K562 (cell line): ENCODE data around the gene EXT2. TPM values are rescaled to one million over a fixed set of nuclear protein-coding genes. Genes with fewer than 3 reads are reported as not detected.

Source experiments
- BRF1 ChIP-seq: IDR thresholded peaks from 3 replicates; pipeline ENCODE4 v1.6.1; 2011; ENCODE audit warnings: borderline replicate concordance, mild to moderate bottlenecking; ENCODE audit not compliant: insufficient read length; ENCODE audit errors: extremely low read depth
- DIDO1 ChIP-seq: fragments of 450-650 bp; IDR thresholded peaks from 2 replicates; pipeline ENCODE4 v1.6.1; 2016; ENCODE audit warnings: low read depth, missing biosample characterization, missing genetic modification characterization
- HMG20B ChIP-seq: fragments of 250-450 bp; sonication (Bioruptor Pico); IDR thresholded peaks from 2 replicates; pipeline ENCODE4 v1.5.0; 2021; ENCODE audit warnings: mild to moderate bottlenecking
- HMGN3 ChIP-seq: IDR thresholded peaks from 2 replicates; pipeline ENCODE4 v1.6.1; 2011; ENCODE audit warnings: borderline replicate concordance, low read depth, mild to moderate bottlenecking, mixed read lengths, low read length; ENCODE audit not compliant: insufficient read length; ENCODE audit errors: extremely low read depth
- JUND ChIP-seq, 2 experiments: IDR thresholded peaks; 2 replicates in 1 of 2; 3 replicates in 1 of 2; pipeline ENCODE4 v1.6.1; 2011; ENCODE audit warnings: borderline replicate concordance in 2 of 2, low read depth in 2 of 2, low read length in 2 of 2, improper control_type of control experiment in 1 of 2, missing biosample characterization in 1 of 2, missing genetic modification characterization in 1 of 2, missing genetic modification reagents in 1 of 2
- PTTG1 ChIP-seq: fragments of 450-650 bp; IDR thresholded peaks from 2 replicates; pipeline ENCODE4 v1.6.1; 2016; ENCODE audit warnings: low read depth, mild to moderate bottlenecking, missing genetic modification characterization, missing compliant biosample characterization
- SMARCC2 ChIP-seq: fragments of 450-650 bp; IDR thresholded peaks from 2 replicates; pipeline ENCODE4 v1.6.1; 2017; ENCODE audit warnings: antibody characterized with exemption, moderate library complexity, mild to moderate bottlenecking, low read depth
- STAG1 ChIP-seq: sonication (generic); formaldehyde crosslinking; IDR thresholded peaks from 2 replicates; pipeline ENCODE4 v1.5.0; 2020; ENCODE audit warnings: missing genetic modification reagents, borderline replicate concordance
- TRIM28 ChIP-seq: fragments of 450-650 bp; IDR thresholded peaks from 2 replicates; pipeline ENCODE4 v1.6.1; 2017
- VEZF1 ChIP-seq: fragments of 200-800 bp; sonication (Bioruptor generic); IDR thresholded peaks from 2 replicates; pipeline ENCODE4 v1.6.1; 2017; ENCODE audit warnings: missing genetic modification characterization, missing compliant biosample characterization
- ZNF277 ChIP-seq: fragments of 250-450 bp; sonication (Bioruptor Pico); IDR thresholded peaks from 2 replicates; pipeline ENCODE4 v1.8.0; 2022; ENCODE audit warnings: inconsistent platforms, mild to moderate bottlenecking, moderate library complexity, borderline replicate concordance
- ZNF609 ChIP-seq: sonication (generic); formaldehyde crosslinking; IDR thresholded peaks from 2 replicates; pipeline ENCODE4 v1.8.1; 2023; ENCODE audit warnings: missing genetic modification reagents, mild to moderate bottlenecking, borderline replicate concordance
- polyA plus RNA-seq, 8 experiments: library from polyadenylated mRNA; depleted of rRNA in 4 of 8; stranded (reverse) in 5 of 8; unstranded in 3 of 8; fragments of >200 nt; fragmentation: Nextera tagmentation in 2 of 8; fragmentation: Illumina TruSeq in 1 of 8; extraction: Ambion mirVana in 2 of 8; extraction: Trizol in 1 of 8; gene quantifications; 2 replicates each; pipeline versions ENCODE4 v1.2.1 to v1.2.3, GENCODE V29; 2011 to 2014; ENCODE audit warnings: inconsistent platforms in 1 of 8, missing spikeins in 1 of 8
- total RNA-seq, 7 experiments: library from RNA; depleted of rRNA in 6 of 7; stranded (reverse); fragments of >200 nt in 6 of 7; fragmentation: Illumina TruSeq in 2 of 7; extraction: Trizol in 2 of 7; gene quantifications; 2 replicates each; pipeline versions ENCODE4 v1.2.1 to v1.2.3, GENCODE V29; 2011 to 2021; ENCODE audit warnings: low replicate concordance in 1 of 7

The EXT2 gene
- total and polyA plus RNA-seq, 9 of the 15 experiments (the other 6 are each of a cell fraction or from before 2014, with no cell fraction given), result 7.5 to 52.1 (median 38.1) TPM

DNA sequence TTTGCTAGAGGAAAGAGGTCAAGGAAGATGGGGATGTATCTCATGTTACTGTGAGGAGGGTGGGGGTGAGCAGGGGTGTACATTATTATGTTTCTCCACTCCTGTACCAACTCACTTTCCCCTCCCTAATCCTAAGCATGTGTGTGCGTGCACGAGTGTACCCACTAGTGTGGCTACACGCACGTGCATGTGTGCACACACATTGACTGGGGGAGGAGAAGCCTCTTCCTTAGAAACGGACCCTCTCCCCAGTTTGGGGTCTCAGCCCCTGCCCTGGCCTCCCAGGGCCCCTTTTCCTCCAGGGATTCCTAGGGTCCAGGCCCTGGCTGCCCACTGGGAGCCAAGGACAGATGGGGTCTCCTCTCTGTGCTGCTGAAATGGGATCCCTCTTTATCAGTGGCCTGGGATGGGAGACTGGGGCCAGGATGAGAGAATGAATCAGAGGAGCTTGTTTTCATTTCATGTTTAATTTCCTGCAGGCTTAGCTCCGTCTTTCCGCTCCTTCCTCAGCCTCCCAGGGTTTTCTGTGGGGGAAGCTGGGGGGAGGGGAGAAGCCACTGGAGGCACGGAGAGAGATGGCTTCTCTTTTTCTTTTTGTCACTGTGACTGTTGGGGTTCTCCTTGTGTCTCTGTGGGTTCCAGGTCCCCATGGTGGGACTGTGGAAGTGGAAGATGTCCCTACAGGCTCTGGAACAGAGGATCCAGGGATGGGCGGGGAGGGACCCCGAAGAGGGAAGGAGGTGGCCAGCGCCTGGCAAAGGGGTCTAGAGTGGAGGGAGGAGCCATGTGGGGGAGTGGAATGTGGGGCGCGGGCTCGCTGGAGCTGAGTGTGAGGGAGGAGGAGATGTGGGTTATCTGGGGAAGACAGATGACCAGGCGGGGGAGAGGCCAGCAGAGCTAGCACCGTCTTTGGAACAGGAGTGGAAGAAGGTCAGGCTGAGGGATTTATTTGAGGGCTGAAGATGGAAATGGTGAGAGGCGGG, 174.2 kb downstream of the EXT2 start (continued):
- TF ChIP-seq ZNF277 (CRISPR knock-in tag) (no peak), HMGN3 (peak; percentile 76), DIDO1 (tag) (peak; percentile 15; the same call in 1 of the 2 replicates), SMARCC2 (peak; percentile 94), ZNF609 (CRISPR knock-in tag) (no peak), JUND (IDR thresholded peaks at IDR 0.05; ENCODE audit: borderline replicate concordance, low read depth, low read length) (peak; percentile 69), JUND (tag; IDR thresholded peaks at IDR 0.05; ENCODE audit: borderline replicate concordance, low read depth, low read length) (no peak; the same call in 2 of the 3 replicates), VEZF1 (CRISPR knock-in tag) (peak; percentile 78), PTTG1 (no peak), TRIM28 (peak; percentile 52; the same call in 1 of the 2 replicates), BRF1 (no peak), HMG20B (CRISPR knock-in tag) (no peak), STAG1 (CRISPR knock-in tag) (no peak)
